GM12891 (cell line): ENCODE results near the gene GSTK1.
A peak's percentile ranks its signal among the peaks of the same experiment; 100 is the strongest.
"Not testable (repeated sequence)": the region's sequence is repeated elsewhere in the genome, so short reads cannot be mapped to it uniquely, and the experiment has no call there.

Source experiments
- DNase-seq: peaks from one replicate; pipeline ENCODE4 v3.0.0; 2011; ENCODE audit warnings: low spot score; ENCODE audit not compliant: insufficient read length
- FAIRE-seq: peaks from 2 replicates; lab custom pipeline; 2011; peaks lifted over from hg19 to GRCh38; lab: Jason Lieb, UNC
- PAX5 ChIP-seq: IDR thresholded peaks from 2 replicates; pipeline ENCODE4 v1.6.1; 2011; ENCODE audit warnings: low read length, moderate library complexity, mild to moderate bottlenecking; ENCODE audit not compliant: insufficient read depth, severe bottlenecking
- POLR2A ChIP-seq: IDR thresholded peaks from 2 replicates; pipeline ENCODE4 v1.6.1; 2011; ENCODE audit warnings: low read depth, low read length, control low read depth
- POLR2AphosphoS5 ChIP-seq: IDR thresholded peaks from 2 replicates; pipeline ENCODE4 v1.6.1; 2011; ENCODE audit warnings: low read depth, low read length, control low read depth
- POU2F2 ChIP-seq: IDR thresholded peaks from 2 replicates; pipeline ENCODE4 v1.6.1; 2011; ENCODE audit warnings: low read depth, mild to moderate bottlenecking, control low read depth, low read length, moderate library complexity
- SPI1 ChIP-seq: IDR thresholded peaks from 2 replicates; pipeline ENCODE4 v1.6.1; 2011; ENCODE audit warnings: low read depth, low read length, control low read depth
- TAF1 ChIP-seq: IDR thresholded peaks from 2 replicates; pipeline ENCODE4 v1.6.1; 2011; ENCODE audit warnings: low read depth, low read length, control low read depth

Gene GSTK1

GRCh38 chr7:143284591-143285469 is 21.6 kb downstream of the GSTK1 start, which contains the start of gene TMEM139:
Gene TMEM139 (plus strand): TSS chr7:143284958. CDS start chr7:143285958, 1,000 bp downstream.
- DNase-seq (no peak), FAIRE-seq (no peak)
- no peak for TF ChIP-seq POLR2AphosphoS5
- TF ChIP-seq POU2F2, result no peak
- TF ChIP-seq PAX5, result no peak
- no peak for TF ChIP-seq POLR2A
- TF ChIP-seq TAF1, result no peak
- TF ChIP-seq SPI1, result no peak

GRCh38 chr7:143285470-143285778 is 22.2 kb downstream of the GSTK1 start:
- DNase-seq, result no peak
- TF ChIP-seq POU2F2 (no peak), PAX5 (no peak), POLR2A (no peak), TAF1 (no peak), POLR2AphosphoS5 (no peak), SPI1 (no peak)
- no peak for FAIRE-seq

- TF ChIP-seq TAF1, result no peak
- no peak for TF ChIP-seq POLR2A
- DNase-seq (no peak), FAIRE-seq (no peak)
These were observed 22.7 kb downstream of the GSTK1 start for GRCh38 chr7:143285806-143286521.

DNA sequence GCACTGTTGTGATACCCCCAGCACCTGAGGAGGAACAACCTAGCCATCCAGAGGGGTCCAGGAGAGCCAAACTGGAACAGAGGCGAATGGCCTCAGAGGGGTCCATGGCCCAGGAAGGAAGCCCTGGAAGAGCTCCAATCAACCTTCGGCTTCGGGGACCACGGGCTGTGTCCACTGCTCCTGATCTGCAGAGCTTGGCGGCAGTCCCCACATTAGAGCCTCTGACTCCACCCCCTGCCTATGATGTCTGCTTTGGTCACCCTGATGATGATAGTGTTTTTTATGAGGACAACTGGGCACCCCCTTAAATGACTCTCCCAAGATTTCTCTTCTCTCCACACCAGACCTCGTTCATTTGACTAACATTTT is 23.3 kb downstream of the GSTK1 start:
- DNase-seq (no peak), FAIRE-seq (no peak)
- no peak for TF ChIP-seq SPI1
- TF ChIP-seq POLR2AphosphoS5, result no peak
- no peak for TF ChIP-seq TAF1
- no peak for TF ChIP-seq POLR2A
- TF ChIP-seq POU2F2, result no peak
- TF ChIP-seq PAX5, result no peak

DNA sequence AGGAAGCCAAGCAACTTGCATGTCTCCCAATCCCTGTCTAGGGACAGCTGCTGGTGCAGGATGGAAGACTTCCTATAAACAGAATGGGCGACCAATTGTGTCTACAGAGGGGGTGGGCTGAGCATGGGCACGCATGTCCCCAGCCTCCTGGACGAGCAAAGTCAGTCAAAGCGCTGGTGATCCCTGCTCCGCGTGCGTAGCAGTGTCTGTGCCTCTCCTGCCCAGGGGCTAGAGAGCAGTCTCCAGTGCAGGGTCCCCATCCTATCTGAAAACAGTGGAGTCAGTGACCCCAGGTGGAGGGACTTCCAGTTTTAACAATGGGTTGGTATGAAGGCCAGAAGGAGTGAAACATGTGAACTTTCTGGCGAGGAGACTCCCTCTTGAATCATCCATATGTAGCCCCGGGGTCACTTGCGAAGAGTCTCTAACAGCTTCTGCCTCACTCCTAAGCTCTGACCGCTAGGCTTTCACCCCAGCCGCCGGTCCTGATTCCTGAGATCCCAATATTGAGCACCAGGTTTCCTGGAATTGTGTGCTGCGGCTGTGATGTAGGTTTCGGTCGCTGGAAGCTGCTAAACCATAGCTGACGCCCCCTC is 24.2 kb downstream of the GSTK1 start:
- DNase-seq, result no peak
- FAIRE-seq, result no peak
- TF ChIP-seq POLR2A, result no peak
- TF ChIP-seq POU2F2, result no peak
- no peak for TF ChIP-seq TAF1
- TF ChIP-seq POLR2AphosphoS5, result no peak
- no peak for TF ChIP-seq PAX5
- TF ChIP-seq SPI1, result no peak

DNA sequence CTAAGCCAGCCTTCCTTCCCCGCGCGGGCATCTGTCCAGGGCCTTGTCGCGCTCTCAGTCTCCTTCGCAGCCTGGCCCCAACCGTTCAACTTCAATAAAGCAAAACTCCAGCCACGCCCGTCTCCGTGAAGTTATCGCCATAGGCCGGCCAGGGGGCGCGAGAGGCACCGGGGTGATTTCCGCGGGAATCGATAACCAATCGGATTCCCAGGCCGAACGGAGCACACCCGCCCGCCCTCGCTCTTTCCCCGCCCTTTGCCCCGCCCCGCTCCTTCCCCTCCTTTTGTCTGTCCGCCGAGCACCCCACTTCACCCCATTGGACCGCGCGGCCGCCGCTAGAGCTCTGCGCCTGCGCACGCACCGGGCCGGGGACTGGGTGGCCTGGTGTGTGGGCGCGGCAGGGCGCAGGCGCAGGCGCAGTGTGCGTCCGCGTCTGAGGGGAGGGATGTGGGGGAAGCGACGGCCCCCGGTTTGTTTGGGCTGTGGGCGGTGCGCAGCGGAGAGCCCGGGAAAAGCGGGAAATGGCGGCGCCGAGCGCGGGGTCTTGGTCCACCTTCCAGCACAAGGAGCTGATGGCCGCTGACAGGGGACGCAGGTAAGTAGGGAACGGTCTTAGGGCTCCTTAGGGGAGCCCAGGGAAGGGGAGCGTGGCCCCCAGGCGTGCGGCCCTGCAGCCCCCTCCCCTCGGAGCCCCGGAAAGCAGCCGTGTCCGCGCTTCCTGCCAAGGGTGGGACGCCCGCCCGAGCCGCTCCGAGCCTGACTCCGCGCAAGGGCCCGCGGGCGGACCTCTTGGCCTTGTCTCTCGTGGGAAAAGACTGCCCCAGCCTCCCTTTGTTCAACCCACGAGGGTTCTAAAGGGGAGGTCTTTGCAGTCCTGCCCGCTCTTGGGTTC is 24.9 kb downstream of the GSTK1 start, which contains the start of gene CASP2:
Gene CASP2 (plus strand): TSS at position 417 of the 892 bp plus-strand sequence. CDS start 105 bp downstream, at position 522.
- FAIRE-seq (peak; percentile 96), DNase-seq (peak; percentile 99)
- TF ChIP-seq TAF1 (peak; percentile 67; the same call in 1 of the 2 replicates), POLR2A (peak; percentile 71), PAX5 (no peak), SPI1 (no peak), POU2F2 (no peak), POLR2AphosphoS5 (peak; percentile 69)

DNA sequence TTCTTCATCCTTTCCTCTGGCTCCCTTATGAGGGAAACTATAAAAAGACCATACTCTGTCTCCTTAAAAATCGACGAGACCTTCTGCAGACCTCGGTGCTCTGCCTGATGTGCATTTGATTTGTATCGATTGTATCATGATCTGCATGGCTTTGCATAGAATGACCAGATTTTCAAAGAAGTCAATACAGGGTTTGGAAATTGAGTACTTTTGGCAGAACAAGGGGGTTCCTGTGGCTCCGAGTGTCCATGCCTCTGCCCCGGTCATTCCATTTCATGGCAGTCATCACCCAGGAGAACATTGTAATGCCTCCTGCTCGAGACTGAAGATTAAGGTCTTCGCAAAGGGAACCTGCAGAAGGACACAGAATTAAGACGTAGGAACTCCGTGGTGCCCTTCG is 25.6 kb downstream of the GSTK1 start:
- TF ChIP-seq POU2F2, result no peak
- TF ChIP-seq PAX5, result no peak
- no peak for TF ChIP-seq TAF1
- no peak for TF ChIP-seq POLR2A
- FAIRE-seq (no peak), DNase-seq (no peak)

- no peak for DNase-seq
- no peak for FAIRE-seq
- TF ChIP-seq SPI1 (peak; percentile 85), POLR2A (no peak)
These were observed 26.2 kb downstream of the GSTK1 start for GRCh38 chr7:143289421-143289820.

DNA sequence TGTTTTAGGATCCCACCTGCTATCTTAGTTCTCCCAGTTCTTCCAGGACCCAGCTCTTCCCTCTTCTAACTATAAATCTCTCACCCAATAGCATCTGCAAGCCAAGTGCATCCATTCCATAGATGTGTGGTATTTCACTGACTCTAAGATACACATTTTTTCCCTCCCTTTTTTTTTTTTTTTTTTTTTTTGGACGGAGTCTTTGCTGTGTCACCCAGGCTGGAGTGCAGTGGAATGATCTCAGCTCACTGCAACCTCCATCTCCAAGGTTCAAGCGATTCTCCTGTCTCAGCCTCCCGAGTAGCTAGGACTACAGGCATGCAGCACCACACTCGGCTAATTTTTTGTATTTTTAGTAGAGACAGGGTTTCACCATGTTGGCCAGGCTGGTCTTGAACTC is 26.6 kb downstream of the GSTK1 start:
- not testable (repeated sequence) for FAIRE-seq, DNase-seq
